B cell (primary cell): Measurements from ENCODE around the gene ESYT3.

Experiments used
- EZH2 ChIP-seq: IDR thresholded peaks from 2 replicates; pipeline ENCODE4 v1.6.1; 2012; ENCODE audit warnings: borderline replicate concordance, low read depth, mild to moderate bottlenecking, moderate library complexity, low read length; ENCODE audit not compliant: insufficient read depth, poor library complexity, severe bottlenecking
- TF ChIP-seq, protein P1 (sequence below): fragments of 200-600 bp; IDR thresholded peaks from one replicate; pipeline ENCODE4 v1.8.0; 2022; ENCODE audit warnings: antibody characterized with exemption, mild to moderate bottlenecking

DNA sequence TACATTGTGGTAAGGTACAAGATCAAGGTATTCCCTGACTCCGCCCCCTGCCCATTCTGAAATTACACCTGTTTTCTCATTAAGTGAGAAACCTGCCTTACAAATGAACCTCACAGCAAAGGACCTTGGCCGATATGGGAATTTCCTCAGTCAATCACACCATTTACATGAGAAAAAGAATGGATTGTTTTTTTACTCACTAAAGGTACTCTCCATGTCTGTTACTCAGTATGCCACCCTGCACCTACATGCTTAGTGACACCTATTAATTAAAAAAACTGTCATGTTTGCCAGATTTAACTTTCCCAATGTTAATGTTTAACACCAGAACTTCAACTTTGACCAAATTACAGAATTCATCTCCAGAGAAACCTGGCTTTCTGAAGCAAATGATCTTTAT, 62.0 kb downstream of the ESYT3 start:
- TF ChIP-seq, protein P1, sequence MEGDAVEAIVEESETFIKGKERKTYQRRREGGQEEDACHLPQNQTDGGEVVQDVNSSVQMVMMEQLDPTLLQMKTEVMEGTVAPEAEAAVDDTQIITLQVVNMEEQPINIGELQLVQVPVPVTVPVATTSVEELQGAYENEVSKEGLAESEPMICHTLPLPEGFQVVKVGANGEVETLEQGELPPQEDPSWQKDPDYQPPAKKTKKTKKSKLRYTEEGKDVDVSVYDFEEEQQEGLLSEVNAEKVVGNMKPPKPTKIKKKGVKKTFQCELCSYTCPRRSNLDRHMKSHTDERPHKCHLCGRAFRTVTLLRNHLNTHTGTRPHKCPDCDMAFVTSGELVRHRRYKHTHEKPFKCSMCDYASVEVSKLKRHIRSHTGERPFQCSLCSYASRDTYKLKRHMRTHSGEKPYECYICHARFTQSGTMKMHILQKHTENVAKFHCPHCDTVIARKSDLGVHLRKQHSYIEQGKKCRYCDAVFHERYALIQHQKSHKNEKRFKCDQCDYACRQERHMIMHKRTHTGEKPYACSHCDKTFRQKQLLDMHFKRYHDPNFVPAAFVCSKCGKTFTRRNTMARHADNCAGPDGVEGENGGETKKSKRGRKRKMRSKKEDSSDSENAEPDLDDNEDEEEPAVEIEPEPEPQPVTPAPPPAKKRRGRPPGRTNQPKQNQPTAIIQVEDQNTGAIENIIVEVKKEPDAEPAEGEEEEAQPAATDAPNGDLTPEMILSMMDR, result no peak
- TF ChIP-seq EZH2, result no peak
